Measurements from ENCODE around the gene BMAL1. TPM values are rescaled to one million over a fixed set of nuclear protein-coding genes. Genes with fewer than 3 reads are reported as not detected.
"Not testable (repeated sequence)": the region's sequence is repeated elsewhere in the genome, so short reads cannot be mapped to it uniquely, and the experiment has no call there.

The BMAL1 gene
- total RNA-seq, 1 experiment from 2014 or later = 8.3 TPM

GRCh38 chr11:13256216-13256615 is 21.4 kb upstream of the BMAL1 start:
- Mint-ChIP-seq H3K4me3 (no peak overlapping the region), H3K36me3 (no peaks in the 10 kb centered on the region), H3K27ac (no peak overlapping the region), H3K27me3 (ENCODE audit: low read depth) (no peaks in the 10 kb centered on the region; the same call in 1 of the 2 replicates), H3K4me1 (peaks cover 30% of the 10 kb centered on the region), H3K9me3 (no peaks in the 10 kb centered on the region)
- ChIA-PET CTCF (interaction anchor here (0.9 to 2.4 kb wide), 2 partner anchors 18 to 79 kb away, joined by 3 to 10 read pairs; no protein-coding TSS in a partner anchor), POLR2A (no interaction called here)
- DNase-seq (ENCODE audit: low spot score) (no peak), ATAC-seq (no peak)
- no peak for TF ChIP-seq ZNF423 (CRISPR knock-in tag; IDR thresholded peaks at IDR 0.05)
- TF ChIP-seq ZMAT4 (CRISPR knock-in tag; IDR thresholded peaks at IDR 0.05) = no peak
- no peak for TF ChIP-seq JUN (CRISPR knock-in tag; IDR thresholded peaks at IDR 0.05)
- TF ChIP-seq CREB1 (CRISPR knock-in tag; IDR thresholded peaks at IDR 0.05) = no peak
- TF ChIP-seq ZNF232 (CRISPR knock-in tag; IDR thresholded peaks at IDR 0.05) = no peak
- TF ChIP-seq TEAD1 (CRISPR knock-in tag; IDR thresholded peaks at IDR 0.05) = no peak
- no peak for TF ChIP-seq FOXP4 (CRISPR knock-in tag; IDR thresholded peaks at IDR 0.05)
- no peak for TF ChIP-seq GABPB1 (CRISPR knock-in tag; IDR thresholded peaks at IDR 0.05)
- TF ChIP-seq ZNF121 (CRISPR knock-in tag; IDR thresholded peaks at IDR 0.05) = no peak
- no peak for TF ChIP-seq JAZF1 (CRISPR knock-in tag; IDR thresholded peaks at IDR 0.05)
- TF ChIP-seq SOX15 (CRISPR knock-in tag; IDR thresholded peaks at IDR 0.05) = no peak
- TF ChIP-seq USF2 (CRISPR knock-in tag; IDR thresholded peaks at IDR 0.05) = no peak
- no peak for TF ChIP-seq ARID4B (CRISPR knock-in tag; IDR thresholded peaks at IDR 0.05; ENCODE audit: borderline replicate concordance)

GRCh38 chr11:13258061-13258460 is 19.5 kb upstream of the BMAL1 start:
- H3K9me3 Mint-ChIP-seq; DNase-seq (ENCODE audit: low spot score); ATAC-seq; H3K4me3 Mint-ChIP-seq; H3K27ac Mint-ChIP-seq; H3K36me3 Mint-ChIP-seq; H3K27me3 Mint-ChIP-seq (ENCODE audit: low read depth); POLR2A ChIA-PET: not testable (repeated sequence)
- H3K4me1 Mint-ChIP-seq = peaks cover 36% of the 10 kb centered on the region
- CTCF ChIA-PET = interaction anchor here (1.4 kb wide), 1 partner anchor 48 kb away, joined by 4 read pairs; no protein-coding TSS in a partner anchor

- H3K4me1 Mint-ChIP-seq = peaks cover 36% of the 10 kb centered on the region
- ChIA-PET CTCF (no interaction called here), POLR2A (interaction anchor here (0.6 kb wide), 1 partner anchor 55 kb away, joined by 3 read pairs; no protein-coding TSS in a partner anchor)
- no peaks in the 10 kb centered on the region; the same call in 1 of the 2 replicates for H3K27me3 Mint-ChIP-seq (ENCODE audit: low read depth)
- ATAC-seq (peak; percentile 69), DNase-seq (ENCODE audit: low spot score) (peak; percentile 26)
- H3K9me3 Mint-ChIP-seq = no peaks in the 10 kb centered on the region
- peak overlapping the region; percentile 22; the same call in 1 of the 2 replicates for H3K27ac Mint-ChIP-seq
- H3K4me3 Mint-ChIP-seq = no peak overlapping the region
- TF ChIP-seq ZBTB21 (CRISPR knock-in tag; IDR thresholded peaks at IDR 0.05; ENCODE audit: borderline replicate concordance) (no peak), MXD4 (CRISPR knock-in tag; IDR thresholded peaks at IDR 0.05; ENCODE audit: borderline replicate concordance) (no peak), TCF7 (CRISPR knock-in tag; IDR thresholded peaks at IDR 0.05; ENCODE audit: low read depth) (no peak), NR2C2 (CRISPR knock-in tag; IDR thresholded peaks at IDR 0.05) (no peak), FOXK1 (CRISPR knock-in tag; IDR thresholded peaks at IDR 0.05) (no peak), SOX15 (CRISPR knock-in tag; IDR thresholded peaks at IDR 0.05) (no peak), ETV6 (CRISPR knock-in tag; IDR thresholded peaks at IDR 0.05) (no peak), USF2 (CRISPR knock-in tag; IDR thresholded peaks at IDR 0.05) (no peak), MAX (CRISPR knock-in tag; IDR thresholded peaks at IDR 0.05) (no peak), ZBTB43 (CRISPR knock-in tag; IDR thresholded peaks at IDR 0.05) (no peak)
- H3K36me3 Mint-ChIP-seq = no peaks in the 10 kb centered on the region
These were observed 18.7 kb upstream of the BMAL1 start for GRCh38 chr11:13258855-13259254.

Measured in WTC11 (cell line).